ENCODE measurements around the gene ART3.
"Not testable (repeated sequence)": the region's sequence is repeated elsewhere in the genome, so short reads cannot be mapped to it uniquely, and the experiment has no call there.

The ART3 gene

DNA sequence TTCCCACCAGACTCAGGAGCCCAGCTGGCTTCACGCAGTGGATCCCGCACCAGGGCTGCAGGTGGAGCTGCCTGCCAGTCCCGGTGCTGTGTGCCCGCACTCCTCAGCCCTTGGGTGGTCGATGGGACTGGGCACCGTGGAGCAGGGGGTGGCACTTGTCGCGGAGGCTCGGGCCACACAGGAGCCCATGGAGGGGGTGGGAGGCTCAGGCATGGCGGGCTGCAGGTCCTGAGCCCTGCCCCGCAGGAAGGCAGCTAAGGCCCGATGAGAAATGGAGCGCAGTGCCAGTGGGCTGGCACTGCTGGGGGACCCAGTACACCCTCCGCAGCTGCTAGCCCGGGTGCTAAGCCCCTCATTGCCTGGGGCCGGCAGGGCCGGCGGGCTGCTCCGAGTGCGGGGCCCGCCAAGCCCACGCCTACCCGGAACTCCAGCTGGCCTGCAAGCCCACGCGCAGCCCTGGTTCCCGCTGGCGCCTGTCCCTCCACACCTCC lies 23.9 kb upstream of the ART3 start:
- H3K27me3 ChIP-seq (ENCODE audit: insufficient read depth, insufficient read length); H3K9ac ChIP-seq (ENCODE audit: insufficient read length, low read depth); DNase-seq (ENCODE audit: low read depth, low spot score); H3K4me1 ChIP-seq (ENCODE audit: insufficient read depth, insufficient read length); H3K4me3 ChIP-seq (ENCODE audit: insufficient read length, low read depth); H3K36me3 ChIP-seq (ENCODE audit: insufficient read depth, insufficient read length, low read length); H3K9me3 ChIP-seq (ENCODE audit: insufficient read depth, low read length): not testable (repeated sequence)

DNA sequence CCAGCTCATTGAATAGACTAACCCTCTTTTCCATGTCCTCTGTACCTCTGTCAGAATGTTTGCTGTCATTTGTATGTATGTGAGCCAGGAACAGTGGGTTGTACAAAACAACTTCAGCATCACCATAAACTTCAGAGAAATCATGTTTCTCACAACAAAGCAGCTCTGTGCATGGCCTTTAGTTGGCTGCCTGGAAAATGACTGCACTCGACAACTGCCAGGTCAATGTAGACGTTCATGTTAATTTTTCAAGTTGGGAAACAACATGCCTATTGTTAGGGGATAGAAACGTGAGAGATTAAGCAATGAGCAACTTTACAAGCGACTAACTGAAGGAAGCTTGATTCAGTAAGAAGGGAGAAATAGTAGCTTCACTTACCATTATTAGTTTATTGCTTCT lies 20.8 kb upstream of the ART3 start:
- H3K27me3 ChIP-seq (ENCODE audit: insufficient read depth, insufficient read length), result no peaks in the 10 kb centered on the region
- TF ChIP-seq YY1 (IDR thresholded peaks at IDR 0.05; ENCODE audit: insufficient read depth, insufficient read length) (no peak), SUZ12 (IDR thresholded peaks at IDR 0.05; ENCODE audit: extremely low read depth, insufficient read depth, insufficient read length) (no peak)
- DNase-seq (ENCODE audit: low read depth, low spot score), result no peak

DNA sequence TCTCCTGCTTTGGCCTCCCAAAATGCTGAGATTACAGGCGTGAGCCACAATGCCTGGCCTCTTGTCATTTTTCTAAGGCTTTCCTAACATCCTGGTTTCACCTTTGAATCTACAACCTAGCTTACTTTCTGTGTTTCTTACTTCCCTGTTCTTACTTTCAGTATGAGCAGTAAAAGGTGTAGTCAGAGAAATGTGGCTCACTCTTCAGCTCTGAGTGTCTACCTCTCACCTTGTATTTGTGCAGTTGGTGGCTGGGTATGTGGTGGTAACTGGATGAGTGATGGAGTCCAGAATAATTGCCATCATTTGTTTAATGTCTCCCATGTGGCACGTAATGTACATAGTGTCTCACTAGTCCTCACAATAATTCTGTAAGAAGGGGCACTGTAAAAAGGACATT lies 19.5 kb upstream of the ART3 start:
- H3K4me3 ChIP-seq (ENCODE audit: insufficient read length, low read depth), result no peak overlapping the region
- H3K9ac ChIP-seq (ENCODE audit: insufficient read length, low read depth), result no peak overlapping the region
- no peaks in the 10 kb centered on the region for H3K36me3 ChIP-seq (ENCODE audit: insufficient read depth, insufficient read length, low read length)
- H3K27me3 ChIP-seq (ENCODE audit: insufficient read depth, insufficient read length), result no peaks in the 10 kb centered on the region
- no peak for DNase-seq (ENCODE audit: low read depth, low spot score)
- H3K4me1 ChIP-seq (ENCODE audit: insufficient read depth, insufficient read length), result no peaks in the 10 kb centered on the region
- TF ChIP-seq SUZ12 (IDR thresholded peaks at IDR 0.05; ENCODE audit: extremely low read depth, insufficient read depth, insufficient read length) (no peak), YY1 (IDR thresholded peaks at IDR 0.05; ENCODE audit: insufficient read depth, insufficient read length) (no peak), ZNF274 (IDR thresholded peaks at IDR 0.05; ENCODE audit: low read depth, low read length) (no peak)
- H3K9me3 ChIP-seq (ENCODE audit: insufficient read depth, low read length), result no peaks in the 10 kb centered on the region

More for the DNA sequence above, 20.8 kb upstream of the ART3 start:
- H3K4me1 ChIP-seq (ENCODE audit: insufficient read depth, insufficient read length), result no peaks in the 10 kb centered on the region
- H3K9ac ChIP-seq (ENCODE audit: insufficient read length, low read depth), result no peak overlapping the region
- H3K36me3 ChIP-seq (ENCODE audit: insufficient read depth, insufficient read length, low read length), result no peaks in the 10 kb centered on the region
- H3K4me3 ChIP-seq (ENCODE audit: insufficient read length, low read depth), result no peak overlapping the region
- H3K9me3 ChIP-seq (ENCODE audit: insufficient read depth, low read length), result no peaks in the 10 kb centered on the region

DNA sequence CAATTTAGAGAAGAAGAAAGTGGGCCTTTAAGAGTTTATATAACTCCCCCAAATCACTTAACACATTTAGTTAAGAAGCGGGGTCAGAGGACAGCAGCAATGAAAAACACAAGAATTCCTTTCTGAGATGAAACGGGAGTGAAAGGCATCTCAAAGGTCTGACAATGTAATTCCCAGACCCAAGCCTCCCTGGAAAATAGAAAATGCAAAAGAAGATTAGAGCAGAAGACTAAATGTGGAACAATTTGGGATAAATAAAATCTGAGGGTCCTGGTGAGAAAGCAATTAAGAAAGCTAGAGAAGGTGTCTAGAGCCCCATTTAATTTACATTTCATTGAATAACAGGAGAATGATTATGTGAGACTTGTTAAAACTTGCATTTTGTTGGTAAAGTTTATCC lies 19.1 kb upstream of the ART3 start:
- TF ChIP-seq ZNF274 (IDR thresholded peaks at IDR 0.05; ENCODE audit: low read depth, low read length) (no peak), SUZ12 (IDR thresholded peaks at IDR 0.05; ENCODE audit: extremely low read depth, insufficient read depth, insufficient read length) (no peak), YY1 (IDR thresholded peaks at IDR 0.05; ENCODE audit: insufficient read depth, insufficient read length) (no peak)
- H3K36me3 ChIP-seq (ENCODE audit: insufficient read depth, insufficient read length, low read length), result no peaks in the 10 kb centered on the region
- H3K4me3 ChIP-seq (ENCODE audit: insufficient read length, low read depth), result no peak overlapping the region
- no peaks in the 10 kb centered on the region for H3K27me3 ChIP-seq (ENCODE audit: insufficient read depth, insufficient read length)
- no peak overlapping the region for H3K9ac ChIP-seq (ENCODE audit: insufficient read length, low read depth)
- H3K9me3 ChIP-seq (ENCODE audit: insufficient read depth, low read length), result no peaks in the 10 kb centered on the region
- H3K4me1 ChIP-seq (ENCODE audit: insufficient read depth, insufficient read length), result no peaks in the 10 kb centered on the region
- DNase-seq (ENCODE audit: low read depth, low spot score), result no peak

DNA sequence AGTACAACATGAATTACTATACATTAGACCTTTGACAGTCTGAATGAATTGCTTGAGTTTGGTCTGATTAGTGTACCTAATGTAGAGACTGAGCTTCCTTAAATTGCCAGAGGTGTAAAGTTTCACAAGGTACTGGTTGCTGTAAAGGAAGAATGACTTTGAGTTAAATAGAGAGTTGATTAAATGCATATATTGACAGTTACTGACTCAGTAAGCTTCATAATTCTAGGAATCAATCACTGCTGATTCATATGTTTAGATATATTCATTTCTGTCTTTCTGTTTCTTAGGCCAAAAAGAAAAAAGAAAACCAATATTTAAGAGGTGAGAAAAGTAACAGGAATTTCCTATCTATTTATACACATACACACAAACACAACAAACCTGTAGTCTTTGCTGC lies 16.2 kb upstream of the ART3 start:
- H3K4me3 ChIP-seq (ENCODE audit: insufficient read length, low read depth), result no peak overlapping the region
- H3K9me3 ChIP-seq (ENCODE audit: insufficient read depth, low read length), result no peaks in the 10 kb centered on the region
- H3K4me1 ChIP-seq (ENCODE audit: insufficient read depth, insufficient read length), result no peaks in the 10 kb centered on the region
- H3K9ac ChIP-seq (ENCODE audit: insufficient read length, low read depth), result no peak overlapping the region
- no peaks in the 10 kb centered on the region for H3K36me3 ChIP-seq (ENCODE audit: insufficient read depth, insufficient read length, low read length)
- DNase-seq (ENCODE audit: low read depth, low spot score), result no peak
- no peaks in the 10 kb centered on the region for H3K27me3 ChIP-seq (ENCODE audit: insufficient read depth, insufficient read length)
- no peak for TF ChIP-seq YY1 (IDR thresholded peaks at IDR 0.05; ENCODE audit: insufficient read depth, insufficient read length)
- TF ChIP-seq ZNF274 (IDR thresholded peaks at IDR 0.05; ENCODE audit: low read depth, low read length), result no peak
- no peak for TF ChIP-seq SUZ12 (IDR thresholded peaks at IDR 0.05; ENCODE audit: extremely low read depth, insufficient read depth, insufficient read length)

DNA sequence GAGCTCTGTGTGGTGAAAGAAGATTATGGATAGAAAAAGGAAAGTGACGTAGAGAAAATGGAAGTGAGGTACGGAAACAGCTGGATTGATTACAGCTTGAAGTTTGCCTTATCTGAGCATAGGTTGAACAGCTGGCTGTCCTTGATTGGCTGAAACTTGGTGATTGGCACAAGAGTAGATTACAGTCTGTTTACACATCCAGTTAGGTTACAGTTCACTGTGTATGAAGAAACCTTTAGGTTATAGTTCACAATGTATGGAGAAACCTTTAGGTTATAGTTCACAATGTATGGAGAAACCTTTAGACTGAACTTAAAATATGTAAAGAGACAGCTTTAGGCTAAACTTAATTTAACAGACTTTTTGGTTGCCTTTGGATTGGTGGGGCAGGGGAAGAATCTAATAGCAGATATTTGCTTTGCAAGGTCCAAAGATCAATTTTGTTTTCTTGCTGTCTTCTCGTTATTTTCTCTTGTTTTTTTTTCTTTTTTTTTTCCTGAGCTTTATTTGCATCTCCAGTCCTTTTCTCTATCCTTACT lies 15.6 kb upstream of the ART3 start:
- Histone ChIP-seq H3K4me1 (ENCODE audit: insufficient read depth, insufficient read length) (no peaks in the 10 kb centered on the region), H3K4me3 (ENCODE audit: insufficient read length, low read depth) (no peak overlapping the region), H3K9me3 (ENCODE audit: insufficient read depth, low read length) (no peaks in the 10 kb centered on the region), H3K27me3 (ENCODE audit: insufficient read depth, insufficient read length) (no peaks in the 10 kb centered on the region), H3K36me3 (ENCODE audit: insufficient read depth, insufficient read length, low read length) (no peaks in the 10 kb centered on the region), H3K9ac (ENCODE audit: insufficient read length, low read depth) (no peak overlapping the region)
- DNase-seq (ENCODE audit: low read depth, low spot score), result no peak
- TF ChIP-seq SUZ12 (IDR thresholded peaks at IDR 0.05; ENCODE audit: extremely low read depth, insufficient read depth, insufficient read length), result no peak
- no peak for TF ChIP-seq YY1 (IDR thresholded peaks at IDR 0.05; ENCODE audit: insufficient read depth, insufficient read length)
- TF ChIP-seq ZNF274 (IDR thresholded peaks at IDR 0.05; ENCODE audit: low read depth, low read length), result no peak

DNA sequence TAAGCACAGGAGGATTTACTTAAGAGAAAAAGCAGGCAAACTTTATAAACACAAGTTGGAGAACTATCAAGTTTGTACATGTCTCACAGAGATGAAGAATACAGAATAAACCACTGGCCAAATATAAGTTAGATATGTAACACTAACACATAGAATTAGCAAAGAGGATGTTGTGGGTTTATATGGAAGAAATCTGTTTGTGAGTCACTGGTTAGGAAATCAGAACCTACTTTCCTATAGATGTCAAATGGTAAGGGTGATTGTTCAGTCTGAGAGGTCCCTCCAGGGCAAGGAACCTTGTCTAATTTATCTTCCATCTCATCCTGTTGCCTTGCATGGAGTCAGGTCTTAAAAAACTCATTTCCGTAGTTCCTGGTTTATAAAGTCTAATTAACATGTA lies 14.8 kb upstream of the ART3 start:
- no peaks in the 10 kb centered on the region for H3K27me3 ChIP-seq (ENCODE audit: insufficient read depth, insufficient read length)
- H3K9ac ChIP-seq (ENCODE audit: insufficient read length, low read depth), result no peak overlapping the region
- no peak overlapping the region for H3K4me3 ChIP-seq (ENCODE audit: insufficient read length, low read depth)
- no peaks in the 10 kb centered on the region for H3K4me1 ChIP-seq (ENCODE audit: insufficient read depth, insufficient read length)
- H3K9me3 ChIP-seq (ENCODE audit: insufficient read depth, low read length), result no peaks in the 10 kb centered on the region
- H3K36me3 ChIP-seq (ENCODE audit: insufficient read depth, insufficient read length, low read length), result no peaks in the 10 kb centered on the region
- no peak for DNase-seq (ENCODE audit: low read depth, low spot score)
- TF ChIP-seq ZNF274 (IDR thresholded peaks at IDR 0.05; ENCODE audit: low read depth, low read length) (no peak), YY1 (IDR thresholded peaks at IDR 0.05; ENCODE audit: insufficient read depth, insufficient read length) (no peak), SUZ12 (IDR thresholded peaks at IDR 0.05; ENCODE audit: extremely low read depth, insufficient read depth, insufficient read length) (no peak)

DNA sequence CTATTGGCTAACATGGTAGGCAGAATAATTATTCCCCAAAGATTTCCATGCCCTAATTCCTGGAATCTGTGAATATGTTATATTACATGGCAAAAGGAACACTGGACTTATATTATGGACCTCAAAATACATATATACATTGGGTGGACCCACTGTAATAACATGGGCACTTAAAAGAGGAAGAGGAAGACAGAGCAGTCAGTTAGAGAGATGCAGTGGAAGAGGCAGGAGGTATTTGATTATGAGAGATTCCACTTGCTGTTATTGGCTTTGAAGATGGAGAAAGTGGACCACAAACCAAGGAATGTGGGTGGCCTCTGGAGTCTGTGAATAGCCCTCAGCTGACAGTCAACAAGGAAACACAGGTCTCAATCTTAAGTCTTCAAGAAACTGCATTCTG lies 14.0 kb upstream of the ART3 start:
- Histone ChIP-seq H3K36me3 (ENCODE audit: insufficient read depth, insufficient read length, low read length) (no peaks in the 10 kb centered on the region), H3K27me3 (ENCODE audit: insufficient read depth, insufficient read length) (no peaks in the 10 kb centered on the region), H3K9me3 (ENCODE audit: insufficient read depth, low read length) (no peaks in the 10 kb centered on the region), H3K9ac (ENCODE audit: insufficient read length, low read depth) (no peak overlapping the region), H3K4me1 (ENCODE audit: insufficient read depth, insufficient read length) (no peaks in the 10 kb centered on the region), H3K4me3 (ENCODE audit: insufficient read length, low read depth) (no peak overlapping the region)
- DNase-seq (ENCODE audit: low read depth, low spot score), result no peak
- no peak for TF ChIP-seq ZNF274 (IDR thresholded peaks at IDR 0.05; ENCODE audit: low read depth, low read length)
- no peak for TF ChIP-seq YY1 (IDR thresholded peaks at IDR 0.05; ENCODE audit: insufficient read depth, insufficient read length)
- TF ChIP-seq SUZ12 (IDR thresholded peaks at IDR 0.05; ENCODE audit: extremely low read depth, insufficient read depth, insufficient read length), result no peak
